Vagina (tissue), 2 donors: ENCODE measurements around the gene DAND5. TPM values are rescaled to one million over a fixed set of nuclear protein-coding genes. Genes with fewer than 3 reads are reported as not detected.

ENCODE experiments used
- DNase-seq, 2 donors: peaks; one replicate each; pipeline ENCODE4 v3.0.0-alpha.2; 2017; ENCODE audit errors: extremely low spot score in 2 of 2
- H3K27ac ChIP-seq: fragments of 200-600 bp; sonication (generic); one replicate; pipeline ENCODE4 v1.5.1; 2019
- H3K27me3 ChIP-seq: fragments of 200-600 bp; sonication (generic); one replicate; pipeline ENCODE4 v1.5.1; 2019
- H3K36me3 ChIP-seq, 2 donors: fragments of 200-600 bp; sonication (generic); one replicate each; pipeline ENCODE4 v1.5.1; 2017 to 2019
- H3K4me1 ChIP-seq: fragments of 200-600 bp; sonication (generic); one replicate; pipeline ENCODE4 v1.5.1; 2019
- H3K4me3 ChIP-seq, 2 donors: fragments of 200-600 bp; sonication (generic); 1 replicate in 1 of 2; 2 replicates in 1 of 2; pipeline ENCODE4 v1.5.1; 2016 to 2019
- H3K9me3 ChIP-seq: fragments of 200-600 bp; sonication (generic); one replicate; pipeline ENCODE4 v1.5.1; 2019
- POLR2A ChIP-seq, 2 donors: fragments of 450-650 bp; IDR thresholded peaks; one replicate each; pipeline ENCODE4 v1.6.1; 2017; ENCODE audit warnings: antibody characterized with exemption in 2 of 2, mild to moderate bottlenecking in 2 of 2, moderate library complexity in 2 of 2
- POLR2AphosphoS5 ChIP-seq, 2 donors: sonication (generic); formaldehyde crosslinking; IDR thresholded peaks; one replicate each; pipeline ENCODE4 v1.9.0; 2017; ENCODE audit warnings: antibody characterized with exemption in 2 of 2, mild to moderate bottlenecking in 2 of 2, low read depth in 1 of 2; ENCODE audit not compliant: insufficient read depth in 1 of 2
- intact Hi-C: fragments of 100-400 bp; cut with DNase I; formaldehyde crosslinking; loops from one replicate; pipeline ENCODE4 v1.15.1; 2023
- total RNA-seq: library from RNA; depleted of rRNA; stranded (reverse); fragments of >200 nt; gene quantifications from one replicate; pipeline ENCODE4 v1.2.3, GENCODE V29; 2016
- TF ChIP-seq, protein P1 (sequence below), 3 experiments: fragments of 450-650 bp in 2 of 3; fragments of 200-600 bp in 1 of 3; sonication (generic) in 1 of 3; IDR thresholded peaks; one replicate each; pipeline ENCODE4 v1.5.1; 2017 to 2019; ENCODE audit warnings: antibody characterized with exemption in 3 of 3, mild to moderate bottlenecking in 2 of 3, moderate library complexity in 2 of 3

The DAND5 gene
- total RNA-seq, 1 donor from 2014 or later, result not detected

GRCh38 chr19:13017306-13018034 is 48.1 kb downstream of the DAND5 start:
- Histone ChIP-seq H3K36me3 (no peaks in the 10 kb centered on the region), H3K9me3 (no peaks in the 10 kb centered on the region), H3K27me3 (no peaks in the 10 kb centered on the region), H3K4me1 (peaks cover 98% of the 10 kb centered on the region), H3K4me3 (peak overlapping the region; percentile 5 to 24), H3K27ac (peak overlapping the region; percentile 99)
- TF ChIP-seq, protein P1, sequence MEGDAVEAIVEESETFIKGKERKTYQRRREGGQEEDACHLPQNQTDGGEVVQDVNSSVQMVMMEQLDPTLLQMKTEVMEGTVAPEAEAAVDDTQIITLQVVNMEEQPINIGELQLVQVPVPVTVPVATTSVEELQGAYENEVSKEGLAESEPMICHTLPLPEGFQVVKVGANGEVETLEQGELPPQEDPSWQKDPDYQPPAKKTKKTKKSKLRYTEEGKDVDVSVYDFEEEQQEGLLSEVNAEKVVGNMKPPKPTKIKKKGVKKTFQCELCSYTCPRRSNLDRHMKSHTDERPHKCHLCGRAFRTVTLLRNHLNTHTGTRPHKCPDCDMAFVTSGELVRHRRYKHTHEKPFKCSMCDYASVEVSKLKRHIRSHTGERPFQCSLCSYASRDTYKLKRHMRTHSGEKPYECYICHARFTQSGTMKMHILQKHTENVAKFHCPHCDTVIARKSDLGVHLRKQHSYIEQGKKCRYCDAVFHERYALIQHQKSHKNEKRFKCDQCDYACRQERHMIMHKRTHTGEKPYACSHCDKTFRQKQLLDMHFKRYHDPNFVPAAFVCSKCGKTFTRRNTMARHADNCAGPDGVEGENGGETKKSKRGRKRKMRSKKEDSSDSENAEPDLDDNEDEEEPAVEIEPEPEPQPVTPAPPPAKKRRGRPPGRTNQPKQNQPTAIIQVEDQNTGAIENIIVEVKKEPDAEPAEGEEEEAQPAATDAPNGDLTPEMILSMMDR (IDR thresholded peaks at IDR 0.05), result no peak
- TF ChIP-seq POLR2AphosphoS5 (IDR thresholded peaks at IDR 0.05; ENCODE audit: insufficient read depth in 1 of 2, low read depth in 1 of 2), result peak in 1 of 2 donors; percentile 28
- no peak for TF ChIP-seq POLR2A (IDR thresholded peaks at IDR 0.05)
- intact Hi-C loops, result loop anchor here (5.0 kb wide), 1 partner anchor 45 kb away; no protein-coding TSS in a partner anchor
- no peak for DNase-seq

GRCh38 chr19:13018035-13018914 is 48.9 kb downstream of the DAND5 start:
- peak in 1 of 2 donors; percentile 57 for TF ChIP-seq POLR2AphosphoS5 (IDR thresholded peaks at IDR 0.05; ENCODE audit: insufficient read depth in 1 of 2, low read depth in 1 of 2)
- TF ChIP-seq, protein P1 (IDR thresholded peaks at IDR 0.05), result no peak
- TF ChIP-seq POLR2A (IDR thresholded peaks at IDR 0.05), result no peak
- H3K4me3 ChIP-seq, result peak overlapping the region; percentile 5 to 24
- no peaks in the 10 kb centered on the region for H3K9me3 ChIP-seq
- no peaks in the 10 kb centered on the region for H3K36me3 ChIP-seq
- intact Hi-C loops, result loop anchor here (5.0 kb wide), 1 partner anchor 44 kb away; no protein-coding TSS in a partner anchor
- no peaks in the 10 kb centered on the region for H3K27me3 ChIP-seq
- H3K4me1 ChIP-seq, result peaks cover 93% of the 10 kb centered on the region
- DNase-seq, result no peak
- peak overlapping the region; percentile 99 for H3K27ac ChIP-seq

GRCh38 chr19:13019332-13019731 is 50.0 kb downstream of the DAND5 start:
- Histone ChIP-seq H3K27me3 (no peaks in the 10 kb centered on the region), H3K4me3 (no peak overlapping the region), H3K36me3 (no peaks in the 10 kb centered on the region), H3K9me3 (no peaks in the 10 kb centered on the region), H3K4me1 (peaks cover 88% of the 10 kb centered on the region), H3K27ac (peak overlapping the region; percentile 99)
- TF ChIP-seq, protein P1 (IDR thresholded peaks at IDR 0.05), result no peak
- TF ChIP-seq POLR2AphosphoS5 (IDR thresholded peaks at IDR 0.05; ENCODE audit: insufficient read depth in 1 of 2, low read depth in 1 of 2) (no peak), POLR2A (IDR thresholded peaks at IDR 0.05) (no peak)
- no peak for DNase-seq
- intact Hi-C loops, result loop anchor here (5.0 kb wide), 1 partner anchor 43 kb away; no protein-coding TSS in a partner anchor

DNA sequence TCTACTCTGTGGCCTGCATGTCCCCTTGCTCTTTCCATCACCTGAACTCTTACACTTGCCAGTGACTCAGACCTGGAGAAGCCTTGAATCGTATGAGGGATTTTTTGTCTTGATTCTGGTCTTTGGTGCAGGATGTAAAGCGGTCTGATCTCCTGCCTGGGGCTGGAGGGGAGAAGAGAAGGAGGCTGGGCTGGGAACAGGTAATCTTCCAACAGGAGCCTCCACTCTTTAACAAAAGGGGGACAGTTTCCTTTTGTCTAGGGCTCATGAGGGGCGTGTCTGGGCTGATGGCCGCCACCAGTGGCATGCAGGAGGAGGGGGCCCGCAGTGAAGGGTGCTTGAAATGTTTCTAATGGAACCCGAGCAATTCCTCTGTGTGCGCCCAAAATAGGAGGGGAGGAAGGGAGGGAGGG is 50.6 kb downstream of the DAND5 start:
- TF ChIP-seq POLR2A (IDR thresholded peaks at IDR 0.05) (no peak), POLR2AphosphoS5 (IDR thresholded peaks at IDR 0.05; ENCODE audit: insufficient read depth in 1 of 2, low read depth in 1 of 2) (no peak)
- TF ChIP-seq, protein P1 (IDR thresholded peaks at IDR 0.05), result no peak
- H3K4me1 ChIP-seq, result peaks cover 88% of the 10 kb centered on the region
- H3K4me3 ChIP-seq, result no peak overlapping the region
- DNase-seq, result no peak
- H3K9me3 ChIP-seq, result no peaks in the 10 kb centered on the region
- H3K27me3 ChIP-seq, result no peaks in the 10 kb centered on the region
- H3K27ac ChIP-seq, result peak overlapping the region; percentile 99
- no peaks in the 10 kb centered on the region for H3K36me3 ChIP-seq
- intact Hi-C loops, result no loop called here
